GM23248 (cell line): ENCODE results near the gene AGBL5.

Experiments used
- EZH2 ChIP-seq: fragments of 200-600 bp; sonication (generic); IDR thresholded peaks from 2 replicates; pipeline ENCODE4 v1.6.1; 2018; ENCODE audit warnings: antibody characterized with exemption, mild to moderate bottlenecking; ENCODE audit not compliant: insufficient read depth, poor library complexity, severe bottlenecking
- EZH2phosphoT487 ChIP-seq: fragments of 200-600 bp; sonication (generic); IDR thresholded peaks from 2 replicates; pipeline ENCODE4 v1.6.1; 2018; ENCODE audit warnings: antibody characterized with exemption, moderate library complexity, mild to moderate bottlenecking, low read depth; ENCODE audit not compliant: insufficient read depth

- no peak for TF ChIP-seq EZH2phosphoT487
- TF ChIP-seq EZH2 = no peak
Measured at GRCh38 chr2:27050996-27051901, at the start of gene AGBL5.
